Peyer's patch (tissue), 4 donors: ENCODE measurements around the gene YAP1. TPM values are rescaled to one million over a fixed set of nuclear protein-coding genes. Genes with fewer than 3 reads are reported as not detected.

Source experiments
- DNase-seq, 3 donors: peaks; one replicate each; pipeline ENCODE4 v3.0.0-alpha.2; 2017 to 2019
- H3K27ac ChIP-seq, 4 donors: fragments of 200-600 bp; sonication (generic); one replicate each; pipeline ENCODE4 v1.5.1; 2016 to 2019
- H3K27me3 ChIP-seq, 2 donors: fragments of 200-600 bp; sonication (generic); one replicate each; pipeline ENCODE4 v1.5.1; 2019
- H3K36me3 ChIP-seq, 3 donors: fragments of 200-600 bp; sonication (generic); one replicate each; pipeline ENCODE4 v1.5.1; 2016 to 2019
- H3K4me1 ChIP-seq, 4 donors: fragments of 200-600 bp; sonication (generic); one replicate each; pipeline ENCODE4 v1.5.1; 2016 to 2019
- H3K4me3 ChIP-seq, 4 donors: fragments of 200-600 bp; sonication (generic); 1 replicate in 3 of 4; 2 replicates in 1 of 4; pipeline ENCODE4 v1.5.1; 2016 to 2019; ENCODE audit warnings: mild to moderate bottlenecking in 1 of 4
- H3K9me3 ChIP-seq, 4 donors: fragments of 200-600 bp; sonication (generic); one replicate each; pipeline ENCODE4 v1.5.1; 2016 to 2019; ENCODE audit warnings: mild to moderate bottlenecking in 1 of 4
- POLR2A ChIP-seq, 2 donors: fragments of 450-650 bp; IDR thresholded peaks; one replicate each; pipeline ENCODE4 v1.5.1; 2017; ENCODE audit warnings: antibody characterized with exemption in 2 of 2, mild to moderate bottlenecking in 2 of 2, moderate library complexity in 2 of 2
- total RNA-seq, 4 donors: library from RNA; depleted of rRNA; stranded (reverse); fragments of >200 nt; gene quantifications; one replicate each; pipeline ENCODE4 v1.1.0, GENCODE V29; 2016
- TF ChIP-seq, protein P1 (sequence below), 6 experiments: fragments of 450-650 bp in 4 of 6; fragments of 200-600 bp in 2 of 6; sonication (generic) in 1 of 6; IDR thresholded peaks; one replicate each; pipeline ENCODE4 v1.5.1; 2017 to 2019; ENCODE audit warnings: antibody characterized with exemption in 6 of 6, mild to moderate bottlenecking in 3 of 6, moderate library complexity in 1 of 6

Gene YAP1
- total RNA-seq, 4 donors from 2014 or later: 99.8 to 163 (median 133) TPM

DNA sequence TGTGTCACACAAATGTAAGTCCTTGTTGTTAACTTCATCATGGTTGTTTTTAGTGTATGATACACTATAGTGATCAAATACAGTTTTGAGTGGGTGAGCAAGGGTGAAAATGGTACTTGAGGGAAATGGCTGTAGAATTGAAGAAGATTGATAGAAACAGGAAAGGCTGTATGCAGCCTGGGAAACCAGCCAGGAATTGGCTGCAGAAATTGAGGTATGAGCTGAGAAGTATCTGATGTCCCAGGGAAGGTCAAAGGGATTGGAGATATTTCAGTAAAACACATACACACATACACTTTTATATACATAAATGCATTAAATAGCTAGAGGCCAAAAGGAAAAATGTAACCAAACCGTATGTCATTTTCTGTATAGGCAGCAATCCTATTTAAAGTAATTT lies 13.1 kb upstream of the YAP1 start:
- Histone ChIP-seq H3K4me3 (no peak overlapping the region), H3K27ac (no peak overlapping the region), H3K4me1 (no peaks in the 10 kb centered on the region), H3K27me3 (no peaks in the 10 kb centered on the region), H3K36me3 (no peaks in the 10 kb centered on the region), H3K9me3 (no peaks in the 10 kb centered on the region)
- TF ChIP-seq, protein P1, sequence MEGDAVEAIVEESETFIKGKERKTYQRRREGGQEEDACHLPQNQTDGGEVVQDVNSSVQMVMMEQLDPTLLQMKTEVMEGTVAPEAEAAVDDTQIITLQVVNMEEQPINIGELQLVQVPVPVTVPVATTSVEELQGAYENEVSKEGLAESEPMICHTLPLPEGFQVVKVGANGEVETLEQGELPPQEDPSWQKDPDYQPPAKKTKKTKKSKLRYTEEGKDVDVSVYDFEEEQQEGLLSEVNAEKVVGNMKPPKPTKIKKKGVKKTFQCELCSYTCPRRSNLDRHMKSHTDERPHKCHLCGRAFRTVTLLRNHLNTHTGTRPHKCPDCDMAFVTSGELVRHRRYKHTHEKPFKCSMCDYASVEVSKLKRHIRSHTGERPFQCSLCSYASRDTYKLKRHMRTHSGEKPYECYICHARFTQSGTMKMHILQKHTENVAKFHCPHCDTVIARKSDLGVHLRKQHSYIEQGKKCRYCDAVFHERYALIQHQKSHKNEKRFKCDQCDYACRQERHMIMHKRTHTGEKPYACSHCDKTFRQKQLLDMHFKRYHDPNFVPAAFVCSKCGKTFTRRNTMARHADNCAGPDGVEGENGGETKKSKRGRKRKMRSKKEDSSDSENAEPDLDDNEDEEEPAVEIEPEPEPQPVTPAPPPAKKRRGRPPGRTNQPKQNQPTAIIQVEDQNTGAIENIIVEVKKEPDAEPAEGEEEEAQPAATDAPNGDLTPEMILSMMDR (IDR thresholded peaks at IDR 0.05): no peak
- no peak for TF ChIP-seq POLR2A (IDR thresholded peaks at IDR 0.05)
- DNase-seq: no peak

DNA sequence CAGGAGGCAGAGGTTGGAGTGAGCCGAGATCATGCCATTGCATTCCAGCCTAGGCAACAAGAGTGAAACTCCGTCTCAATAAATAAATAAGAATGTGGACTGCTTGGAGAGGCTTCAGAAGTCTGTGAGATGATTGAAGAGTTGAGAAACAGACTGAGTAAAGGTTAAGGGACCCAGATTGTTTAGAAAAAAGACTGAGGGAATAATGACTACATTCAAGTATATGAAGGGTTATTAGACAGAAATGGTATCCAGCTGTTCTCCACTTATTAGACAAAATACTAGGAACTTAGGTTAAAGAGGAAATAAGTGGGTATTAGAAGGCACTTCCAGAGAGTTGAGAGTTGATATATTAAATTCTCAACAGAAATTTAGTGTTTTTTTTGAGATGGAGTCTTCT lies 10.5 kb upstream of the YAP1 start:
- H3K36me3 ChIP-seq: no peaks in the 10 kb centered on the region
- no peak for DNase-seq
- no peak overlapping the region for H3K4me3 ChIP-seq
- H3K9me3 ChIP-seq: no peaks in the 10 kb centered on the region
- no peak for TF ChIP-seq POLR2A (IDR thresholded peaks at IDR 0.05)
- TF ChIP-seq, protein P1 (IDR thresholded peaks at IDR 0.05): no peak
- no peaks in the 10 kb centered on the region for H3K27me3 ChIP-seq
- H3K4me1 ChIP-seq: no peaks in the 10 kb centered on the region
- no peak overlapping the region for H3K27ac ChIP-seq

DNA sequence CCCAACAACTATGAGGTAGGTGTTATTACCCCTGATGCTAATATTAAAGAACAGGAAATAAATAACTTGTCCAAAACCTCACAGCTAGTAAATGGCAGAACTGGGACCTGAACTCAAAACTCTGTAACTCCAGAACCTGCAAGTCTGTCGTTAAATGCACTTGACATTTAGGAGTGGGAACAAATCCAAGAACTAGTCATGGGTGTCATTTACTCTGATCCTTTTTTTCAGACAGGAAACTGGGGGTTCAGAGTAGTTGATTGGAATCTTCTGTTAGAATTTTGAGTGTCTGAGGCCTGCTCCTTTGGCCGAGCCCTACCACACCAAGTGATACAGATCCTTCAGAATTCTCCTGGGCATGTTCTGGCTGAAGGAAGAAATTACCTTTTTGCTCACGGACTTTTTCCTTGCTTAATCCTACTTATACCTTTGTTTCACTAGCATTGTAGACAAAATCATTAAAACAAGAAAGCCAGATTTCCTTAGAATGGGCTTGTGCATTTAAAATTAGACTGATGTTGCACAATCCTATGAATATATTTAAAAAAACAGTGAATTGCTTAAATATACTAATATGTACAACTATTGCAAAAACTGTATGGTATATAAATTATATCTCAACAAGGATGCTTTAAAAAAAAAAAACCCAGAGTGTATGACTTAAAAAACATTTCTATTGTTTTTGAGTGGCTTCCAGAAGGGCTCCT lies 1.4 kb upstream of the YAP1 start:
- no peak for TF ChIP-seq POLR2A (IDR thresholded peaks at IDR 0.05)
- TF ChIP-seq, protein P1 (IDR thresholded peaks at IDR 0.05): no peak
- no peaks in the 10 kb centered on the region for H3K9me3 ChIP-seq
- no peaks in the 10 kb centered on the region for H3K27me3 ChIP-seq
- H3K4me1 ChIP-seq: peaks cover 0 to 11% (median 3%) of the 10 kb centered on the region in 4 donors
- DNase-seq: no peak
- H3K4me3 ChIP-seq: no peak overlapping the region
- H3K36me3 ChIP-seq: no peaks in the 10 kb centered on the region
- H3K27ac ChIP-seq: no peak overlapping the region

DNA sequence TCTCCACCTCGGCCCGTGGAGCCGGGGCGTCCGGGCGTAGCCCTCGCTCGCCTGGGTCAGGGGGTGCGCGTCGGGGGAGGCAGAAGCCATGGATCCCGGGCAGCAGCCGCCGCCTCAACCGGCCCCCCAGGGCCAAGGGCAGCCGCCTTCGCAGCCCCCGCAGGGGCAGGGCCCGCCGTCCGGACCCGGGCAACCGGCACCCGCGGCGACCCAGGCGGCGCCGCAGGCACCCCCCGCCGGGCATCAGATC lies 439 bp downstream of the YAP1 start:
- Histone ChIP-seq H3K4me1 (peaks cover 0 to 23% (median 5%) of the 10 kb centered on the region in 4 donors), H3K9me3 (no peaks in the 10 kb centered on the region), H3K27me3 (no peaks in the 10 kb centered on the region), H3K4me3 (peak overlapping the region; percentile 58 to 97 (median 78)), H3K36me3 (no peaks in the 10 kb centered on the region), H3K27ac (peak overlapping the region; percentile 78 to 98 (median 93))
- TF ChIP-seq POLR2A (IDR thresholded peaks at IDR 0.05): no peak
- TF ChIP-seq, protein P1 (IDR thresholded peaks at IDR 0.05): no peak
- DNase-seq: no peak

DNA sequence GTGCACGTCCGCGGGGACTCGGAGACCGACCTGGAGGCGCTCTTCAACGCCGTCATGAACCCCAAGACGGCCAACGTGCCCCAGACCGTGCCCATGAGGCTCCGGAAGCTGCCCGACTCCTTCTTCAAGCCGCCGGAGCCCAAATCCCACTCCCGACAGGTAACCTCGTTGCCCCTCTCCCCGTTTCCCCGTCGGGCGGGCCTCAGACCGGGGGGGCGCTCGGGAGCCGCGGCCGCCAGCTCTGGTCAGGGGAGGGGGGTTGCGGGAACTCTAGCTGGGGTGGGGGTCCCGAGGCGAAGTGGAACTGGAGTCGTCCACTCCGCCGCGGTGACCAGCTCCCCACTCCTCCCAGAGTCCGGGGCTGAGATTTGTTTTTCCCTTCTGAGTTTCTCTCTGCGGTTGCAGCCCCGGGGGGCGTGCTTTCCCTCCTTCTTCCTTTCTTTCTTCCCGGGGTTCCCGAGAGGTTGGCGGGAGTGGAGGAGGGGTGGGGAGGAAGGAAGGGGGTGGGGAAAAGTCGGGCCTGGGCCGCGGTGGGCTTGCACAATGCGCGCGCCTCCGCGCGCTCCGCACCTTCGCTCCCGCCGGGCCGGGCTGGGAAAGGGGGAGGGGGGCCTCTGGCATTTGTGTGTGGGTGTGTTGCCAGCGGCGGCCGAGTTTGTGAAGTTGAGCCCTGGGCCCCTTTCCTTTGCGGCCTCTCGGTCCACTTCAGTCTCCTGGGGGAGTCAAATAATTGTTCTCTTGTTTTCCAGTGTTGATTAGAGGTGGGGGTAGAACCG lies 952 bp downstream of the YAP1 start:
- peak; percentile 25 to 78 (median 68) for DNase-seq
- Histone ChIP-seq H3K4me3 (peak overlapping the region; percentile 58 to 97 (median 78)), H3K27ac (peak overlapping the region; percentile 78 to 98 (median 93)), H3K36me3 (no peaks in the 10 kb centered on the region), H3K27me3 (no peaks in the 10 kb centered on the region), H3K4me1 (peaks cover 0 to 24% (median 5%) of the 10 kb centered on the region in 4 donors), H3K9me3 (no peaks in the 10 kb centered on the region)
- TF ChIP-seq, protein P1 (IDR thresholded peaks at IDR 0.05): no peak
- TF ChIP-seq POLR2A (IDR thresholded peaks at IDR 0.05): no peak
